PC-3 (cell line): ENCODE measurements around the gene RABGEF1.
"Not testable (repeated sequence)": the region's sequence is repeated elsewhere in the genome, so short reads cannot be mapped to it uniquely, and the experiment has no call there.

Source experiments
- EZH2 ChIP-seq: fragments of 300-600 bp; sonication (generic); IDR thresholded peaks from one replicate; pipeline ENCODE4 v1.6.1; 2017; ENCODE audit warnings: antibody characterized with exemption, mild to moderate bottlenecking, low read length; ENCODE audit not compliant: unreplicated experiment
- EZH2phosphoT487 ChIP-seq: fragments of 300-600 bp; sonication (generic); IDR thresholded peaks from 2 replicates; pipeline ENCODE4 v1.6.1; 2018; ENCODE audit warnings: mild to moderate bottlenecking, antibody characterized with exemption, low read length, borderline replicate concordance
- TF ChIP-seq, protein P1 (sequence below): fragments of 300-600 bp; sonication (generic); conservative IDR thresholded peaks from 2 replicates; pipeline ENCODE4 v1.5.1; 2017; ENCODE audit warnings: antibody characterized with exemption, low read depth, mild to moderate bottlenecking, low read length

DNA sequence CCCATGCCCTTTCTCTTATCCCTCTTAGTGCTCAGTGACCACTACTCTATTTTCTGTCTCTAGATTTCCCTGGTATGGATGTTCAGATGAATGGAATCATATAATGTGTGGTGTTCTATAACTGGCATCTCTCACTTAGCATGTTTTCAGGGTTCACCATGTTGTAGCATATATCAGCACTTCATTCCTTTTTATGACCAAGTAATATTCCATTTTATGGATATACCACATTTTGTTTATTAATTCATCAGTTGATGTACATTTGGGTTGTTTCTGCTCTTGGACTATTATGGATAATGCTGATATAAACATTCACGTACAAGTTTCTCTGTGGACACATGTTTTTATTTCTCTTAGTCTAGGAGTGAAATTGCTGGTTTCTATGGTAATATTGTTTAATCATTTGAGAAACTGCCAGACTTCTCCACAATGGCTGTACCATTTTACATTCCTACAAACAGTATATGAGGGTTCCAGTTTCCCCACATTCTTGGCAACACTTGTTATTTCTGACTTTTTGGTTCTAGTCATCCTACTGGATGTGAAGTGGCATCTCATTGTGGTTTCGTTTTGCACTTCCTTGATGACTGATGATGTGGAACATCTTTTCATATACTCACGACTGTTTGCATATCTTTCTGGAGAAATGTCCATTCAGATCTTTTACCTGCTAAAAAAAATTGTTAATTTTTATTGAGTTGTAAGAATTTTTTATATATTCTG is 23.3 kb downstream of the RABGEF1 start:
- TF ChIP-seq, protein P1, sequence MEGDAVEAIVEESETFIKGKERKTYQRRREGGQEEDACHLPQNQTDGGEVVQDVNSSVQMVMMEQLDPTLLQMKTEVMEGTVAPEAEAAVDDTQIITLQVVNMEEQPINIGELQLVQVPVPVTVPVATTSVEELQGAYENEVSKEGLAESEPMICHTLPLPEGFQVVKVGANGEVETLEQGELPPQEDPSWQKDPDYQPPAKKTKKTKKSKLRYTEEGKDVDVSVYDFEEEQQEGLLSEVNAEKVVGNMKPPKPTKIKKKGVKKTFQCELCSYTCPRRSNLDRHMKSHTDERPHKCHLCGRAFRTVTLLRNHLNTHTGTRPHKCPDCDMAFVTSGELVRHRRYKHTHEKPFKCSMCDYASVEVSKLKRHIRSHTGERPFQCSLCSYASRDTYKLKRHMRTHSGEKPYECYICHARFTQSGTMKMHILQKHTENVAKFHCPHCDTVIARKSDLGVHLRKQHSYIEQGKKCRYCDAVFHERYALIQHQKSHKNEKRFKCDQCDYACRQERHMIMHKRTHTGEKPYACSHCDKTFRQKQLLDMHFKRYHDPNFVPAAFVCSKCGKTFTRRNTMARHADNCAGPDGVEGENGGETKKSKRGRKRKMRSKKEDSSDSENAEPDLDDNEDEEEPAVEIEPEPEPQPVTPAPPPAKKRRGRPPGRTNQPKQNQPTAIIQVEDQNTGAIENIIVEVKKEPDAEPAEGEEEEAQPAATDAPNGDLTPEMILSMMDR: not testable (repeated sequence)
- TF ChIP-seq EZH2, EZH2phosphoT487: not testable (repeated sequence)
